ENCODE measurements around the gene GRK3.
A peak's percentile ranks its signal among the peaks of the same experiment; 100 is the strongest.

GRK3 gene

DNA sequence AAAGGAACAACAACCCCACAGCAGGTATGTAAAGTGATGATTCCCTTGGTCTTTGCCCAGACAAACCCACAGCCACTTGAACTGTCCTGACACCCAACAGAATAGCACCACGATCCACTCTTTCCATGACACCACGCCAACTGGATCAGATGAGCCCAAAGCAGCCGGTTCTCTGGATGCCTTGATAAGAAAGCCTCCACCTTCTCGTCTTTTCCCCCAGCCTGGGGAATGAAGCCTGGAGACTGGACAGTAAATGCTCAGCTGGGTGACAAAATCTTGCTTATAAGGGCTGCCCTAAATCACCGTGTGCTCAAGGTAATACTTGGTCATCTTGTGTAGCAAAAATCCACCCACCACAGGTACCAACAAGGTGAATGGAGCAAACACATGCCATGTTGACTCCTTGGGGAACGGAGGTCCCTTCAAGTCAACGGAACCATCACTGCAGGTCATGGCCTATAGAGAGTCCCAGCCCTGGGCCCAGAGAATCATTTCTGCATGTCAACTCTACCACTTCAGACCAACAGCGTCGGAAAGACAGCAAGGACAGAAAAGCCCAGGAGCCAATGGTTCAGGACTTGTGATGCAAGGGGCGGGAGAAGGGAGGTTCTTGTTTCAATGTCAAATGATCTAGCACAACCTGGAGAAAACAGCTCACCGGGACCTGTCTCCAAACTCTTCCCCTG is 175.3 kb downstream of the GRK3 start:
- no peak for DNase-seq

DNA sequence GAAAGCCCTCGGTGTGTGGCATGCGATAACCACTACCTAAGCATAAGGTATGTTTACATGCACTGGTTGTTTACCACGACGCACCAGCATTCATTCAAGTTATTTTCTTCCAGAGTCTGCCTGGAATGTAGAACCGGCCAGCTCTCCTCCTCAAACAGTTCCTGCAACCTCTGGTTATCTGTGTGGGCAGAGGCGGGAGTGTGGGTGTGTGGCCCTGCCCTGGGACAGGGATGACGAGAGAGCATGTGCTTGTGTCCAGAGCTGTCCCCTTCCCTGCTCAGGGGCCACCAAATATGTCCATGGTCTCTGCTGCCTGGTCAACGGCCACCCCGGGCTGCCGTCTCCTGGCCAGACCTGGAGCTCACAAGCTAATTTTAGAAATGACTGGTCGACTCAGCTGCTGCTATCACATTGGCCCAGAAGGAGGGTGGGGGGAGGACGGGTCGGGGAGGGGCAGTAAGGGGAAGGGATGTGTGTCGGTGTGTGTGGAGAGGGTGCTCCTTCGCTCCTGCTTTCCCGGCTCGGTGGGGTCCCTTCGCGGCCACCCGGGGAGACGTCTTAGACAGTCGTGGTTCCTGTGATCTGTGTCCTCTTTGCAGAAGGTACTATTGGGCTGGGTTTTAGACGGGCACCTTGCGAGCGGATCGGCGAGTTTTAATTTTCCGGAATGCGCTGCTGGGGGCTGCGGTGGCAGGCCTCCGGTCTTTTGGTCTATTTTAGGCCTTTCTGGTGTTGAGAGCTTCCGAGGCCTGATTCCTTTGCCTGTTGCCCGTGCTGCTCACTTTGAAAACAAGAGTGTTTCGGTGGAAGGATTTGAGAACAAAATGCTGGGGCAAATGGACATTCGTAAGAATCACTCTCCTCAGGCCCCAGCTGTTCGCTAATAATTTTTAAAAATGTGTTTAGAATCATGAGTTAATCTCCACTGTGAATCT is 177.5 kb downstream of the GRK3 start, which contains the start of gene MYO18B:
Gene MYO18B (plus strand): TSS at position 497 of the 935 bp plus-strand sequence. CDS start 18,905 bp downstream, outside the sequence.
- no peak for DNase-seq

DNA sequence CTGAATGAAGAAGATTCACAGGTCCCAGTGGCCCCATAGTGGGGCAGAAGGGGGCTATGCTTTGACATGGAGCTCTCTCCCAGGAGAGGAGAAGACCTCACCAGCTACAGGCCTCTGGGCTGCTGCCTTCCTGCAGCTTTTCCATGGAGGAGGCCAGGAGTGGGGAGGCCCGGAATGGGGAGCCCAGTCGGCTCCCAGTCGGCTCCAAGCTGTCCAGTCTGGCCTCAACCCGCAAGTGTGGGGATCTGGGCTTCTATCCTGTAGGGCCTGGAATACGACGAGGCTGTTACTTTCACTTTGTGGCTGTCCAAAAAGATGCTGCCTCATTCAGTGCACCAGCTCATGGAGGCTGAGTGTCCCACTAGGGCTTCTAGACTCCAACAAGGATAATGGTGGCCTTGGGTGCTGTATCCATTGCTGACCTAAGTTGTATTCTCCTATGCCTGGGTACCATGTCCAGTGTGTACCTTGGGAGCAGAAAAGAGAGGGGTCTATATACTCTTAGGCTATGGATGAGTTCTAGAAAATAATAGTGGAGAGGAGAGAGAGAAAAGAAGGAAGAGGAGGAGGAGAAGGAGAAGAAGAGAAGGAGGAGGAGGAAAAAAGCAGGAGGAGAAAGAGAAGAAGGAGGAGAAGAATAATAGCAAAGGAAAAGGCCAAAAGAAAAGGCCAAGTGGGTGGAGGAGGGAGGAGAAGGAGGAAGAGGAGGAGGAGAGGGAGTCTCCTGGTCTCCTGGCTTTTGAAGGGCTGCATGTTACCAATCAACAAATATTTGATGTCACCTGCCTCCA is 178.6 kb downstream of the GRK3 start:
- DNase-seq: no peak

DNA sequence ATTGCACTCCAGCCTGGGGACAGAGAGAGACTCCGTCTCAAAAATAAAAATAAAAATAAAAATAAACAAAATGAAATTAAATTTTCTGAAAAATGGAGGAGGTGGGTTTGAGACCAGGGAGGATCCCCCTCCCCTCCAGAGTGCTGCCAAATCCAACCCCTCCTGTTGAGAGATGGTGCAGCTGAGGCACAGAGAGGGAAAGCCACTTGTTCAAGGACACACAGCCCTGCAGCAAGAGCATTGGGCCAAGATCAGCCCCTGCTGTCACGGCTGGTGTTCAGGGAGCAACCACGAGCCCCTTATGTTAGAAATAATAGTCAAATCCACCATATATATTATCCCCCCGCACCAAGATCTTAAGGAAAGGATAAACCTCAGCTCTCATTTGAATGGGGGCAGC is 180.2 kb downstream of the GRK3 start:
- DNase-seq: no peak

DNA sequence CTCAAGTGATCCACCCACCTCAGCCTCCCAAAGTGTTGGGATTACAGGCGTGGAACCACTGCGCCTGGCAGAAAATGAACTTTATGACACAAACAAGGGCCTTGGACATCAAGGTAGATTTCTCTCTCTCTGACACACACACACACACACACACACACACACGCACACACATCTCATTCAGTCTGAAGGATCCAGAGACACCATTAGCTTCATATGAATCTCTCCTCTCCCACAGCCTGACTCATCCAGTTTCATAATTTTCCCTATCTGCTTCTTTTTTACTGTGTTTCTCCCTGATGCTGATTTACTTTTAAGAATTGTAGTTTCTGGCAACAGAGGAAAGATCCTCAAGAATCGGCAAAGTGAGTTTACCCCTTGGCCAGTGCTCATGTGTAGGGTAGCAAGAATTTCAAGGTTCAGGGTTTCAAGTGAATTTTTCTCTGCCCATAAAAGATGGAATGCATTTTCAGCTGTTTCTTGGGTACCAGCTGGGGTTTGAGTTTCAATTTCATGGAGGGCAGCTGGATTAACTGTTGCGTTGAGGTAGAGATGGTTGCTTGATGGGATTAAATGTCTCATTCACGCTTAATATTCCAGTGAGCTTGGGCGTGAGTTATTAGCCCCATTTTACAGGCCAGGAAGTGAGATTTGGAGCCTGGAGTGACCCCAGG is 181.0 kb downstream of the GRK3 start:
- DNase-seq: peak; percentile 12

DNA sequence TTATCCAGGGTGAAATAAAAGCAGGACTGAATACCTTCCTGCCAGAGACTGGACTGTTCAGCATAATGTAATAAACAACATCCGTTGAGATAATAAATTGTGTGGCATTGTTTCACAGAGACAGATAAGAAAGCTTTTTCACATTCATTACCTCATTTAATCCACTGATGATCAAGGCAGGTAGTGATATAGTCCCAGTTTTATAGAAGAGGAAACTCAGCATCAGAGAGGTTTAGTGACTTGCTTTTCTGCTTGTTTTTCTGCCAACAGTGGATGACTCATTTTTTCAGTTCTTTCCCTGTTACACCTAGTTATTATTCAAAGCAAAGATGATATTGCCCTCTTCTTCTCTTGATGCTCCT is 181.5 kb downstream of the GRK3 start:
- DNase-seq: no peak

DNA sequence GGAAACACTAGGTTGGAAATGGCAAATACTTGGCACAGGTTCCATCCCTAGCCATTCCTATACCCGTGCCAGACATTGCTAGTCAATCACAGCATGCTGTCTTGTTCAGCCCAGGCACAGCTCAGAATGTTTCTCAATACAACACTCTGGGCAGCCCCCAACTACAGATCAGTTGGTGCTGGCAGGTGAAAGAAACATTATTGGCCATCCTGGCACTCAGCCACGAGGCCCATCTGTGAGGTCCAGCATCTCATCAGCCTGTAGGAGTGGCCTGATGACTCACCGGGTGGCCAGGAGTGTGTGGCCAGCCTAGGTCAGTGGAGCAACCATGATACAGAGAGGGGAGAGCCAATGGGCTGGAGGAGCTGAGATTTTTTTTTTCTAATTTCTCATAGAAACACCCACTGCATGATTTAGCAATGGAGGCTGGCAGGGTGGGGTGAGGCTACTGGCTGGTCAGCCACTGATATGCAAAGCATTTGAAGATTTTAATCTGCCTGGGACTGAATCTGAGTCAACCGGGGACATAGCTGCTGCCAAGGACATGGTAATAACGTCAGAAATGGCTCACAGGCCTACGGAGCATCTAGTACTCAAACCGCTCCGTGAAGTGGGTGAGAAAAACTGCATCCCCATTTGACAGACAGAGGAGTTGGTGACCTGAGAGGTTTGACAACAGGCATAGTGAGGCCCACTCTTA is 182.9 kb downstream of the GRK3 start:
- peak; percentile 71 for DNase-seq

DNA sequence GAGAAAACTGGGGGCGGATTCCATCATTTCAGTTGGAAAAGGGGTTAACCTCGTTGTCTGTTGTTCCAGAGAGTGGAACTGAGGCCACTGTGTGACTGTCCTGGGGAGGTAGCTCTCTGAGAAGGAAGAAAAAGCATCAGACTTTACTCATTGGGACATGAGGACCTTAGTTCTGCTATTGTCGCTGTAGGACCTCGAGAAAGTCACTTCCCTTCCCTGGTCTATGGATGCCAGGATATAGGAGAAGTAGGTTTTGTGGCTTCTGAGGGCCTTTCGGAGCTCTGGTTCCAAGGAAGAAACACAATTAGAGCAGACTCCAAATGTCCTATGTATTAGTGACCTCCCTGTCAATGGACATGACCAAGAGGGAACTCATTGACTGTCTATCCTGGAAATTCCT is 183.7 kb downstream of the GRK3 start:
- DNase-seq: no peak

DNA sequence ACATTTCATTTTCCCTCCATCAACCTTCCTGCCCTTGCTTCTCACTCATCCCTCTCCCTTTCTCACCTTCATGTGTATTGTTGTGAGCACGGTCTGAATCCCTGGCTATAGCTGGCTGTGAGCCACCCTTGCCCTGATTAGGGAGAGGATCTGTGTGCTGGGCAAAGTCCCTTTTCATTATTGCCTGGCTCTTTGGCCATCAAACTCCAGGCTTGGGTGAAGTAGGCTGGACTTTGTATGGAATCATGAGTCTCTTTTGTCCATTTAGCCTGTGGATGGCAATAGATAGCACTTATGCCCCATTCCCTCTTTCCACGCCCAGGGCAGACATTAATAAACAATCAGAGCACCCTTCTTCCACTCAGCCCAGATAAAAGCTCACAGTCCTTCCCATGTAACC is 184.2 kb downstream of the GRK3 start:
- no peak for DNase-seq

DNA sequence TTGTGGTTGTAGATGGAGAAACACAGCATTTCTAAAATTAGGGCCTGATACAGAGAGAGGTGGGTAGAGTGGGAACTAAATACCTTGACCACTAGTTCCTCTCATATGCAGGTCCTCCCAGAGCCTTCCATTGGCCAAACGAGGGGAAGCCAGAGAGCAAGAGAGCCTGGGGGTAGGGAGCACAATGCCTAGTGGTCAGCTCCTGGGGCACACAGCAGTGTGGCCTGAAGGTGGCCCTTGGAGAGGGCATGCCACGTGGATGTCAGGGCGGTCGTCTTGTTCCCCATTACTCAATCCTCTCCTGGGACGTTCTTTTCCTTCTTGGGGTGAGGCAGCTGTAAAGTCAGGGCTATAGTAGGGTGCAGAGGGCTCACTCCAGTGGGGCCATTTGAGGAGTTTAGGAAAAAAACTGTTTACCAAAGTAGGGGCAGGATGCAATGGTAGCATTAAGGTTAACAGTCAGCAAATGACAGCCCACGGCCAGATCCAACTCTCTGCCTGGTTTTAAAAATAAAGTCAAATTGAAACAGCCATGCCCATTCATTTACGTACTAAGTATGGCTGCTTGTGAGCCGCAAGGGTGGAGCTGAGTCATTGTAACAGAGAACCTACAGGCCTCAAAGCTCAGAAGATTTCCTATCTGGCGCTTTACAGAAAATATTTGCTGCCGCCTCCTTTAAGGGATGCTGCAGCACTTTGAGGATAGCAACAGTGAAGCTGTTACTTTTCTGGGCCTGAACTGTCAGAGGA is 185.1 kb downstream of the GRK3 start:
- no peak for DNase-seq

DNA sequence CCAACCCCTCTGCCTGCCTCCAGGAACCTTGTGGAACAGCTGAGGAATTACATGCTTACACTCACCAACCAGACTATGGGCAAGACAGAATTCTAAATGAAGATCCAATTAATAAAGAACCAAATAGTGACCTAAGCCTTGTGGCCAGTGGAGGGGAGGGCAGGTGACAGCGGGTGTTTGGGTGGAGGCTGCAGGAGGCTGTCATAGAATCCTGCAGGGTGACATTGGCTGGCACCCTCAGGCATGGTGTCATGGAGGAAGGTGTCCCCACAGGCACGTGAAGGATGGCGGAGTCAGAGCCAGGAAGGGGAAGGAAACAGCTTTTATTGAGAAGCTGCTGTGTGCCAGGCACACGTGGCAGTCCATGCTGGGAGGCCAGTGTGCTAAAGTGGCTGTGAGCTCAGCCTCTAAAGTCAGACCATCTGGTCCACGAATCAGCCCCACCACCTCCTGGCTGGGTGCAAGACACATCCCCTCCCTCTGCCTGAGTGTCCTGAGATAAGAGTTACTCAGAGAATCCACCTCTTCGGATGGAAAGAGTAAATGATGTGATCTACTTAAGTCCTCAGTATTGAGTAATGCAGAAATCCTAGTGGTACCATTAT is 186.2 kb downstream of the GRK3 start:
- DNase-seq: no peak

DNA sequence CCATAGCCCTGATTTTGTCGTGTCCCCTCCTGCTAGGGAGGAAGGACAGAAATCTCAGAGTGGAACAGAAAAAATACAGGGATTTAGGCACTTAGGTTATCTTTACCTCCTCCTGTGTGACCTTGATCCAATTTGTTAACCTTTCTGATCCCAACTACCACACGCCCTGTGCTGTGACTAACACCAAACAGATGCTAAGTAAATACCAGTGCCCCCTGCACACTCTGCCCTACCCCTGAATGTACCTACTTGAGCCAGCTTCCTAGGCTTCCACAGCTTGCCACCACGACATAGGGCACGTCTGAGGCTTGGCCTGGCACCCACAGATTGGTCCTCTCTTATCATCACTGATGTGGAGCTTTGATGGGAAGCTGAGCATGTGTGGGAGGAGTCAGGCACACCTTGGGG is 186.7 kb downstream of the GRK3 start:
- no peak for DNase-seq

DNA sequence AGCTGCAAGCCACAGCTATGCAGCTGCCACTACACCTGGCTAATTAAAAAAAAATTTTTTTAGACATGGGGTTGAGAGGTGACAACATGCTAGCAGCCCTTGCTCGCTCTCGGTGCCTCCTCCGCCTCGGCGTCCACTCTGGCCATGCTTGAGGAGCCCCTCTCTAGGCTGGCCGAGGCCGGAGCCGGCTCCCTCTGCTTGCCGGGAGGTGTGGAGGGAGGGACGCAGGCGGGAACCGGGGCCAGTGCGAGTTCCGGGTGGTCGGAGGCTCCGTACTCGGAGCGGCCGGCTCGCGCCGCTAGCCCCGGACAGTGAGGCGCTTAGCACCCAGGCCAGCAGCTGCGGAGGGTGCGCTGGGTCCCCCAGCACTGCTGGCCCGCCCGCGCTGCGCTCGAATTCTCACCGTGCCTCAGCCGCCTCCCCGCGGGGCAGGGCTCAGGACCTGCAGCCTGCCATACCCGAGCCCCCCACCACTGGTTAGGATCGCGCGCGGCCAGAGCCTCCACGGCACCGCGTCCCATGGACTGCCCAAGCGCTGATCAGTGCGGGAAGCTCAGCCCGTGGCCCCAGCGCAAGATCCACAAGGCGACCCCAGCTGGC is 188.2 kb downstream of the GRK3 start:
- no peak for DNase-seq

DNA sequence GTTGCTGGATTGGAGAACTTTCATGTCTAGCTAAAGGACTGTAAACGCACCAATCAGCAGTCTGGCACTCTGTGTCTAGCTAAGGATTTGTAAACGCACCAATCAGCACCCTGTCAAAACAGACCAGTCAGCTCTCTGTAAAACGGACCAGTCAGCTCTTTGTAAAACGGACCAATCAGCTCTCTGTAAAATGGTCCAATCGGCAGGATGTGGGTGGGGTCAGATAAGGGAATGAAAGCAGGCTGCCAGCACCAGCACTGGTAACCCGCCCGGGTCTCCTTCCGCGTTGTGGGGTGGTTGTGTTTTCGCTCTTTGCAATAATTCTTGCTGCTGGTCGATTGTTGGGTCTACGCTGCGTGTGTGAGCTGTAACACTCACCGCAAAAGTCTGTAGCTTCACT is 188.8 kb downstream of the GRK3 start:
- DNase-seq: no peak

DNA sequence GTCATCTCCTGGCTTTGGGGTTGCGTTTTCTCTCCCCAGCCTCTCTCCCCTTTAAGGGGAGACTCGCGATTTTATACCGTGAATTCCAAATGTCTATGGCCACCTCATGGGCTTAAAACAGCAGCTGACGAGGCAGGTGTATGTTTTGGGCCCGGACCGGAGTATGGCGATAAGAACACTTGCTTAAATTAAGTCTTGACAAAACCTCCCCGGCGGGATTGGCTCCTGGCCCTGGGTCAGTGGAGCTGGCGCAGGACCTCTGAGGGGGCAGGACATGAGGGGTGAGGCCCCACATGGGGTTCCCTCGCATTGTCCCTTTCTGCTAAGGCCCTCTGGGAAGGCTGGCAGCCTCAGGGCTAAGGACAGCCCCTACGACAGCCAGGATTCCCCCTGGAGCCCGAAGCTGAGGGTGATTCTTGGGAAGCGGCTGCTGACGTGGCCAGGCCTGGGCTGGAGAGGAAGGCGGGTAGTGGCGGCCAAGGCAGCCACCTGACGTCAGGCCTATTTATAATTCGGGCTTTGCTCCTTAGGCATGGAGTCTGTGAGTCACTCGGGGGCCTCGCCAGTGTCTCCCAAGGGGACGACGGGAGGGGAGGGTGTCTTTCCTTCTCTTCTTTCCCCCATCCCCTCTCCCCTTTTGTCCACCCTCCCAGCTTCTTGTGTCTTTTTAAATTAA is 190.2 kb downstream of the GRK3 start:
- DNase-seq: peak; percentile 80

DNA sequence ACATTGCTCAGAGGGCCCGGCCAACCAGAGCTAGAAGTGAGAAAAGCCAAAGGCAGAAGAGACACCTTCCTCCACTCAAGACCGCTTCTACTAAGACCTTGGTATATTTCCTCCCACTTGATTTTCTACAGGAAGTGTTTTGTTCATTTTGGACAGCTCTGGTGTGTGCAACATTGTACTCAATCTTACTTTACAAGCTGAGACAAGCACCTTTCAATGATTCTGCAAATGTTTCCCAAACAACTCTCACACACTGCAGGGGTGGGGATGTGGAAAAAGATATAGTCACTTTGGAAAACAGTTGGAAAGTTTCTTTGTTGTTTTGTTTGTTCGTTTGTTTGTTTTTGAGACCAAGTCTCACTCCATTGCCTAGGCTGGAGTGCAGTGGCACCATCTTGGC is 193.2 kb downstream of the GRK3 start:
- no peak for DNase-seq

DNA sequence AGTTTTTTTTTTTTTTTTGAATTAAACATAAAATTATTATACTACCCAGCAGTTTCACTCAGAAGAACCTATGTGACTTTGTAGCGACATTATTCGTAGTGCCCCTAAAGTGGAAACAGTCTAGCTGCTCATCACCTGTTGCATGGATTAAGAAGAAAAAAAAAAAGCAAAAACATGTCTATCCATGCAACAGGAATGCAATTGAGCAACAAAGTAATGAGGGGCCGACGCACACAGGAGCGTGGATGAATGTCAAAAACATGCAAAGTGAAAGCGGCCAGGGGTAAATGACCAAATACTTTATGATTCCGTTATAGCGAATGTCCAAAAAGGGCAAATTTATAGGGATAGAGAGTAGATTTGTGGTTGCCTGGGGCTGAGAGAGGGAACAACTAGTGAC is 193.8 kb downstream of the GRK3 start:
- DNase-seq: no peak

DNA sequence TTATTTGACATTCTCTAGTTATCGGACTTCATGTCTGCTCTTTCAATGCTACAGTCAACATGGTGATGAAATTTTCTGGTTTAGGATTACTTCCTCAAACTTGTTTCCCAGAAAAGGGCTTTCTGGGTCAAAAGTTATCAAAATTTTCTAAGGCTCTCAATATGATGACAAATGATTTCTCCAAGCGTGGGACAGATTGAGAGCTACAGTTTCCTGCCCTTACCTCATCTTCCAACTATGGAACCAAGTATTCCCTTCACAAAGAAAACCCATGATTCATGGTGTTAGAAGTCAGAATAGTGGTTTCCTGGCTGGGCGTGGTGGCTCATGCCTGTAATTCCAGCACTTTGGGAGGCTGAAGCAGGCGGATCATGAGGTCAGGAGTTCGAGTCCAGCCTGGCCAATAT is 195.4 kb downstream of the GRK3 start:
- peak; percentile 94 for DNase-seq

DNA sequence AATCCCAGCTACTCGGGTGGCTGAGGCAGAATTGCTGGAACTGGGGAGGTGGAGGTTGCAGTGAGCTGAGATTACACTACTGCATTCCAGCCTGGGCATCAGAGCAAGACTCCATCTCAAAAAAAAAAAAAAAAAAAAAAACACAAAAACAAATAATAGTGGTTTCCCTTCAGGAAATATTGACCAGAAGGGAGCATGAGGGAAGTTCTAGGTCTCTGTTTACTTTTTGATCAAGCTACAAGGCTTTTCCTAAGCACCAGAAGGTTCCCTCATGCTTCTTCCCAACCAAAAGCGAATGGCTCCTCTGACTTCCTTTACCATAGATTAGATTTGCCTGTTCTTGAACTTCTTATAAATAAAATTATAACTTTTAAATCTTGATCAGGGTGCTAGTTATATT is 195.8 kb downstream of the GRK3 start:
- no peak for DNase-seq

Data from fibroblast of skin of scalp (primary cell).